Ishikawa (cell line): Measurements from ENCODE around the gene HLTF.

Experiments used
- CREB1 ChIP-seq: IDR thresholded peaks from 2 replicates; pipeline ENCODE4 v1.6.1; 2012; ENCODE audit warnings: low read depth
- FOXM1 ChIP-seq: IDR thresholded peaks from 2 replicates; pipeline ENCODE4 v1.6.1; 2012; ENCODE audit warnings: low read depth, borderline replicate concordance
- NFIC ChIP-seq: IDR thresholded peaks from 2 replicates; pipeline ENCODE4 v1.6.1; 2012
- RAD21 ChIP-seq: IDR thresholded peaks from 2 replicates; pipeline ENCODE4 v1.6.1; 2012; ENCODE audit warnings: low read depth
- TAF1 ChIP-seq: IDR thresholded peaks from 2 replicates; pipeline ENCODE4 v1.6.1; 2012; ENCODE audit warnings: low read depth, mild to moderate bottlenecking
- YY1 ChIP-seq: IDR thresholded peaks from 2 replicates; pipeline ENCODE4 v1.6.1; 2012; ENCODE audit warnings: low read depth
- ZBTB7A ChIP-seq: IDR thresholded peaks from 2 replicates; pipeline ENCODE4 v1.6.1; 2012; ENCODE audit warnings: low read depth
- TF ChIP-seq, protein P1 (sequence below): IDR thresholded peaks from 2 replicates; pipeline ENCODE4 v1.6.1; 2012; ENCODE audit warnings: low read depth, mild to moderate bottlenecking
- TF ChIP-seq, protein P2 (sequence below): IDR thresholded peaks from 2 replicates; pipeline ENCODE4 v1.6.1; 2012
- TF ChIP-seq, protein P3 (sequence below): IDR thresholded peaks from 2 replicates; pipeline ENCODE4 v1.6.1; 2012

DNA sequence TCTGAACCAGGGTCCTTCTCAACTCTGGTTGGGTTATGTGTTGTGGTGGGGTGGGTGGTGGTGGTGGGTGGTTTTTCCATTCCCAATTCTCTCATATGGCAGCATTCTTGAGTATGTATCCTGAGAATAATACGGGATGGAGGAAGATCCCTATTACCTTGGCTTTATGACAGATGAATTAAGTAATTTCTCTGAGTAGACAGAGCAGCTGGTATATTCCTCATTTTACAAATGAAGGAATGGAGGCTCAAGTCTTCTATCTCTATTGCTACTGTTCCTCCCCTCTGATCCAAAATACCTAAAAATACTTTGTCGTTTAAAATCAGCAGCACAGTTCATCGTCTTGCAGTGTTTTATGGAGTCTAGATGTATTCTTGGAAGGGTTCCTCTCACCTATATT is 84.6 kb downstream of the HLTF start:
- TF ChIP-seq CREB1 (no peak), YY1 (no peak), RAD21 (no peak), NFIC (no peak), FOXM1 (no peak), TAF1 (no peak), ZBTB7A (no peak)
- TF ChIP-seq, protein P1, sequence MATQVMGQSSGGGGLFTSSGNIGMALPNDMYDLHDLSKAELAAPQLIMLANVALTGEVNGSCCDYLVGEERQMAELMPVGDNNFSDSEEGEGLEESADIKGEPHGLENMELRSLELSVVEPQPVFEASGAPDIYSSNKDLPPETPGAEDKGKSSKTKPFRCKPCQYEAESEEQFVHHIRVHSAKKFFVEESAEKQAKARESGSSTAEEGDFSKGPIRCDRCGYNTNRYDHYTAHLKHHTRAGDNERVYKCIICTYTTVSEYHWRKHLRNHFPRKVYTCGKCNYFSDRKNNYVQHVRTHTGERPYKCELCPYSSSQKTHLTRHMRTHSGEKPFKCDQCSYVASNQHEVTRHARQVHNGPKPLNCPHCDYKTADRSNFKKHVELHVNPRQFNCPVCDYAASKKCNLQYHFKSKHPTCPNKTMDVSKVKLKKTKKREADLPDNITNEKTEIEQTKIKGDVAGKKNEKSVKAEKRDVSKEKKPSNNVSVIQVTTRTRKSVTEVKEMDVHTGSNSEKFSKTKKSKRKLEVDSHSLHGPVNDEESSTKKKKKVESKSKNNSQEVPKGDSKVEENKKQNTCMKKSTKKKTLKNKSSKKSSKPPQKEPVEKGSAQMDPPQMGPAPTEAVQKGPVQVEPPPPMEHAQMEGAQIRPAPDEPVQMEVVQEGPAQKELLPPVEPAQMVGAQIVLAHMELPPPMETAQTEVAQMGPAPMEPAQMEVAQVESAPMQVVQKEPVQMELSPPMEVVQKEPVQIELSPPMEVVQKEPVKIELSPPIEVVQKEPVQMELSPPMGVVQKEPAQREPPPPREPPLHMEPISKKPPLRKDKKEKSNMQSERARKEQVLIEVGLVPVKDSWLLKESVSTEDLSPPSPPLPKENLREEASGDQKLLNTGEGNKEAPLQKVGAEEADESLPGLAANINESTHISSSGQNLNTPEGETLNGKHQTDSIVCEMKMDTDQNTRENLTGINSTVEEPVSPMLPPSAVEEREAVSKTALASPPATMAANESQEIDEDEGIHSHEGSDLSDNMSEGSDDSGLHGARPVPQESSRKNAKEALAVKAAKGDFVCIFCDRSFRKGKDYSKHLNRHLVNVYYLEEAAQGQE = no peak
- TF ChIP-seq, protein P2, sequence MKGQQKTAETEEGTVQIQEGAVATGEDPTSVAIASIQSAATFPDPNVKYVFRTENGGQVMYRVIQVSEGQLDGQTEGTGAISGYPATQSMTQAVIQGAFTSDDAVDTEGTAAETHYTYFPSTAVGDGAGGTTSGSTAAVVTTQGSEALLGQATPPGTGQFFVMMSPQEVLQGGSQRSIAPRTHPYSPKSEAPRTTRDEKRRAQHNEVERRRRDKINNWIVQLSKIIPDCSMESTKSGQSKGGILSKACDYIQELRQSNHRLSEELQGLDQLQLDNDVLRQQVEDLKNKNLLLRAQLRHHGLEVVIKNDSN = no peak
- TF ChIP-seq, protein P3, sequence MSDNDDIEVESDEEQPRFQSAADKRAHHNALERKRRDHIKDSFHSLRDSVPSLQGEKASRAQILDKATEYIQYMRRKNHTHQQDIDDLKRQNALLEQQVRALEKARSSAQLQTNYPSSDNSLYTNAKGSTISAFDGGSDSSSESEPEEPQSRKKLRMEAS = no peak
